NCI-H2107 (cell line): ENCODE results near the gene JKAMP.

Source experiments
- DNase-seq: peaks from one replicate; lab custom pipeline; 2025; lab: John Stamatoyannopoulos, UW

JKAMP gene

GRCh38 chr14:59540852-59541251, 56.5 kb downstream of the JKAMP start:
- no peak for DNase-seq

GRCh38 chr14:59541731-59542130, 57.4 kb downstream of the JKAMP start:
- no peak for DNase-seq

GRCh38 chr14:59543873-59544272, 59.6 kb downstream of the JKAMP start:
- DNase-seq, result peak; percentile 61

- DNase-seq, result no peak
Observed at GRCh38 chr14:59547310-59547709, 63.0 kb downstream of the JKAMP start.
